K562 (cell line): ENCODE measurements around the gene CNOT1. TPM values are rescaled to one million over a fixed set of nuclear protein-coding genes. Genes with fewer than 3 reads are reported as not detected.

Experiments used
- ARHGAP35 ChIP-seq: fragments of 450-650 bp; IDR thresholded peaks from 2 replicates; pipeline ENCODE4 v1.6.1; 2018; ENCODE audit not compliant: partially characterized antibody
- ARID3A ChIP-seq: IDR thresholded peaks from 2 replicates; pipeline ENCODE4 v1.6.1; 2012; ENCODE audit warnings: low read depth, low read length, improper control_type of control experiment, borderline replicate concordance
- CBX5 ChIP-seq: IDR thresholded peaks from 2 replicates; pipeline ENCODE4 v1.6.1; 2014; ENCODE audit warnings: low read depth, borderline replicate concordance
- E2F8 ChIP-seq: fragments of 450-650 bp; IDR thresholded peaks from 2 replicates; pipeline ENCODE4 v1.7.1; 2018; ENCODE audit warnings: mild to moderate bottlenecking, low read depth; ENCODE audit not compliant: partially characterized antibody
- FOXM1 ChIP-seq, 2 experiments: fragments of 450-650 bp in 1 of 2; sonication (generic) in 1 of 2; formaldehyde crosslinking in 1 of 2; IDR thresholded peaks; 2 replicates each; pipeline versions ENCODE4 v1.6.1 to v1.9.0; 2017 to 2022; ENCODE audit warnings: low read depth in 2 of 2, mild to moderate bottlenecking in 2 of 2, missing genetic modification reagents in 1 of 2, moderate library complexity in 1 of 2
- JUND ChIP-seq, 2 experiments: IDR thresholded peaks; 2 replicates in 1 of 2; 3 replicates in 1 of 2; pipeline ENCODE4 v1.6.1; 2011; ENCODE audit warnings: borderline replicate concordance in 2 of 2, low read depth in 2 of 2, low read length in 2 of 2, improper control_type of control experiment in 1 of 2, missing biosample characterization in 1 of 2, missing genetic modification characterization in 1 of 2, missing genetic modification reagents in 1 of 2
- MAX ChIP-seq: sonication (generic); formaldehyde crosslinking; IDR thresholded peaks from 2 replicates; pipeline ENCODE4 v1.9.0; 2022; ENCODE audit warnings: mild to moderate bottlenecking, missing genetic modification reagents
- MEIS2 ChIP-seq: fragments of 450-650 bp; IDR thresholded peaks from 2 replicates; pipeline ENCODE4 v1.6.1; 2014; ENCODE audit warnings: mild to moderate bottlenecking; ENCODE audit not compliant: partially characterized antibody
- NRF1 ChIP-seq, 2 experiments: fragments of 450-650 bp; IDR thresholded peaks in 1 of 2; conservative IDR thresholded peaks in 1 of 2; 2 replicates each; pipeline ENCODE4 v1.6.1; 2014; ENCODE audit warnings: mild to moderate bottlenecking in 2 of 2
- RBBP5 ChIP-seq: fragments of 200-600 bp; sonication (generic); IDR thresholded peaks from 2 replicates; pipeline ENCODE4 v1.6.1; 2012; ENCODE audit warnings: borderline replicate concordance, mild to moderate bottlenecking, low read length, control low read depth, inconsistent platforms; ENCODE audit not compliant: insufficient read depth, poor library complexity, severe bottlenecking
- RBM14 ChIP-seq: fragments of 200-400 bp; formaldehyde crosslinking; IDR thresholded peaks from 2 replicates; pipeline ENCODE4 v1.6.1; 2018; ENCODE audit warnings: low read depth, mild to moderate bottlenecking, low read length, moderate library complexity, borderline replicate concordance; ENCODE audit not compliant: insufficient read depth
- RBM39 ChIP-seq: fragments of 200-400 bp; formaldehyde crosslinking; optimal IDR thresholded peaks from 2 replicates; pipeline ENCODE3; 2018; ENCODE audit warnings: low read depth, low read length
- TGIF2 ChIP-seq: sonication (generic); formaldehyde crosslinking; IDR thresholded peaks from 2 replicates; pipeline ENCODE4 v1.8.1; 2022; ENCODE audit warnings: mild to moderate bottlenecking, missing genetic modification reagents, moderate library complexity
- YBX1 ChIP-seq: fragments of 450-650 bp; IDR thresholded peaks from 2 replicates; pipeline ENCODE4 v1.7.1; 2016; ENCODE audit warnings: mild to moderate bottlenecking
- ZBTB49 ChIP-seq: sonication (generic); formaldehyde crosslinking; IDR thresholded peaks from 2 replicates; pipeline ENCODE4 v1.8.0; 2022; ENCODE audit warnings: missing genetic modification reagents, mild to moderate bottlenecking, borderline replicate concordance
- ZC3H11A ChIP-seq: IDR thresholded peaks from 2 replicates; pipeline ENCODE4 v1.6.1; 2012; ENCODE audit warnings: low read depth, low read length, improper control_type of control experiment
- ZKSCAN3 ChIP-seq: fragments of 250-450 bp; sonication (Bioruptor Pico); IDR thresholded peaks from 2 replicates; pipeline ENCODE4 v1.4.0; 2020
- ZNF212 ChIP-seq: fragments of 450-650 bp; formaldehyde crosslinking; IDR thresholded peaks from 2 replicates; pipeline ENCODE4 v1.4.0; 2020; ENCODE audit warnings: mild to moderate bottlenecking
- ZNF232 ChIP-seq: sonication (generic); formaldehyde crosslinking; IDR thresholded peaks from 2 replicates; pipeline ENCODE4 v1.8.0; 2022; ENCODE audit warnings: mild to moderate bottlenecking, missing genetic modification reagents
- polyA plus RNA-seq, 8 experiments: library from polyadenylated mRNA; depleted of rRNA in 4 of 8; stranded (reverse) in 5 of 8; unstranded in 3 of 8; fragments of >200 nt; fragmentation: Nextera tagmentation in 2 of 8; fragmentation: Illumina TruSeq in 1 of 8; extraction: Ambion mirVana in 2 of 8; extraction: Trizol in 1 of 8; gene quantifications; 2 replicates each; pipeline versions ENCODE4 v1.2.1 to v1.2.3, GENCODE V29; 2011 to 2014; ENCODE audit warnings: inconsistent platforms in 1 of 8, missing spikeins in 1 of 8
- total RNA-seq, 7 experiments: library from RNA; depleted of rRNA in 6 of 7; stranded (reverse); fragments of >200 nt in 6 of 7; fragmentation: Illumina TruSeq in 2 of 7; extraction: Trizol in 2 of 7; gene quantifications; 2 replicates each; pipeline versions ENCODE4 v1.2.1 to v1.2.3, GENCODE V29; 2011 to 2021; ENCODE audit warnings: low replicate concordance in 1 of 7

CNOT1 gene
- total and polyA plus RNA-seq, 9 of the 15 experiments (the other 6 are each of a cell fraction or from before 2014, with no cell fraction given), result 110 to 270 (median 220) TPM

- no peak for TF ChIP-seq E2F8
- peak; percentile 67 for TF ChIP-seq FOXM1 (IDR thresholded peaks at IDR 0.05; ENCODE audit: low read depth)
- TF ChIP-seq FOXM1 (CRISPR knock-in tag; IDR thresholded peaks at IDR 0.05; ENCODE audit: low read depth), result no peak
- no peak for TF ChIP-seq RBBP5
- TF ChIP-seq ARHGAP35, result no peak
- peak; percentile 73 for TF ChIP-seq JUND (IDR thresholded peaks at IDR 0.05; ENCODE audit: borderline replicate concordance, low read depth, low read length)
- TF ChIP-seq JUND (tag; IDR thresholded peaks at IDR 0.05; ENCODE audit: borderline replicate concordance, low read depth, low read length), result peak; percentile 57; the same call in 1 of the 3 replicates
- TF ChIP-seq ARID3A, result 0 out of 2 replicates have a peak, but pooled peaks have one; percentile 66
- no peak for TF ChIP-seq TGIF2 (CRISPR knock-in tag)
- TF ChIP-seq ZBTB49, result no peak
- no peak for TF ChIP-seq YBX1
- no peak for TF ChIP-seq MAX
- TF ChIP-seq NRF1 (conservative IDR thresholded peaks at IDR 0.05 in 1 of 2, IDR thresholded peaks at IDR 0.05 in 1 of 2), result no peak
- TF ChIP-seq ZKSCAN3 (CRISPR knock-in tag), result no peak
- TF ChIP-seq MEIS2, result peak; percentile 50
- TF ChIP-seq ZNF212, result no peak
- no peak for TF ChIP-seq ZNF232 (CRISPR knock-in tag)
- no peak for TF ChIP-seq CBX5
- TF ChIP-seq ZC3H11A, result no peak
- no peak for TF ChIP-seq RBM14
- TF ChIP-seq RBM39, result no peak
Measured at GRCh38 chr16:58494981-58495520, 134.6 kb downstream of the CNOT1 start (continued).
